ENCODE results near the gene NSMCE3. TPM values are rescaled to one million over a fixed set of nuclear protein-coding genes. Genes with fewer than 3 reads are reported as not detected.

The NSMCE3 gene
- total RNA-seq, 2 experiments from 2014 or later: 46.1 to 46.9 TPM

DNA sequence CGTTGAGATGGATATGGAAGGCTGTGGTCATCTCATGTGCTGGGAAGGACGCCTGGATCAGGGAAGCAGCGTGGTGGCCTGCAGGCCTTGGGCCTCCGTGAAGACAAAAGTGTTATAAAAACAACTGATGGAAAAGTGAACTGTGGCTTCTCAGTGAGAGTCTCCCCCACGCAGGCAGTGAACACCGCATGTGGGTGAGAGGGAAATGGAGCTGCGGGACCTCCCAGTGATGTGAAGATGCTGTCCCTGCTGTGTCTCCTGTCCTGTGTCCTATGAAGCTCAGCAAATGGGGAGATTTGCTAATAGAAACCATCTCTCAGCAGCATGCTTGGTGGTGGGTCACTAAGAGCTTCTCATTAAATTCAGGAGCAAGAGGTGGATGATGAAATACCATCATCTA is 25.1 kb downstream of the NSMCE3 start:
- DNase-seq (no peak), ATAC-seq (ENCODE audit: poor library complexity) (no peak)
- Mint-ChIP-seq H3K27ac (no peak overlapping the region), H3K4me1 (ENCODE audit: low read depth) (no peaks in the 10 kb centered on the region), H3K9me3 (no peaks in the 10 kb centered on the region), H3K27me3 (no peaks in the 10 kb centered on the region), H3K36me3 (ENCODE audit: low read depth) (no peaks in the 10 kb centered on the region), H3K4me3 (no peak overlapping the region)
- intact Hi-C loops (cut with DNase I, micrococcal nuclease): no loop called here
- TF ChIP-seq, protein P1, sequence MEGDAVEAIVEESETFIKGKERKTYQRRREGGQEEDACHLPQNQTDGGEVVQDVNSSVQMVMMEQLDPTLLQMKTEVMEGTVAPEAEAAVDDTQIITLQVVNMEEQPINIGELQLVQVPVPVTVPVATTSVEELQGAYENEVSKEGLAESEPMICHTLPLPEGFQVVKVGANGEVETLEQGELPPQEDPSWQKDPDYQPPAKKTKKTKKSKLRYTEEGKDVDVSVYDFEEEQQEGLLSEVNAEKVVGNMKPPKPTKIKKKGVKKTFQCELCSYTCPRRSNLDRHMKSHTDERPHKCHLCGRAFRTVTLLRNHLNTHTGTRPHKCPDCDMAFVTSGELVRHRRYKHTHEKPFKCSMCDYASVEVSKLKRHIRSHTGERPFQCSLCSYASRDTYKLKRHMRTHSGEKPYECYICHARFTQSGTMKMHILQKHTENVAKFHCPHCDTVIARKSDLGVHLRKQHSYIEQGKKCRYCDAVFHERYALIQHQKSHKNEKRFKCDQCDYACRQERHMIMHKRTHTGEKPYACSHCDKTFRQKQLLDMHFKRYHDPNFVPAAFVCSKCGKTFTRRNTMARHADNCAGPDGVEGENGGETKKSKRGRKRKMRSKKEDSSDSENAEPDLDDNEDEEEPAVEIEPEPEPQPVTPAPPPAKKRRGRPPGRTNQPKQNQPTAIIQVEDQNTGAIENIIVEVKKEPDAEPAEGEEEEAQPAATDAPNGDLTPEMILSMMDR (IDR thresholded peaks at IDR 0.05): no peak
- no peaks in the 10 kb centered on the region for H3K36me3 ChIP-seq (ENCODE audit: insufficient read depth, low read length)
- H3K27ac ChIP-seq (ENCODE audit: low read depth in 1 of 2, low read length in 2 of 2): no peak overlapping the region
- POLR2A ChIA-PET: no interaction called here
- CTCF ChIA-PET: no interaction called here
- H3K4me1 ChIP-seq (ENCODE audit: insufficient read depth, low read length): no peaks in the 10 kb centered on the region
- no peaks in the 10 kb centered on the region for H3K27me3 ChIP-seq (ENCODE audit: control insufficient read depth in 1 of 2, insufficient read depth in 2 of 2, low read length in 2 of 2)
- no peak overlapping the region for H3K4me3 ChIP-seq (ENCODE audit: low read length)
- peaks cover 0 to 3% of the 10 kb centered on the region in 2 experiments for H3K9me3 ChIP-seq (ENCODE audit: control insufficient read depth in 1 of 2, insufficient read depth in 1 of 2, low read length in 2 of 2)

DNA sequence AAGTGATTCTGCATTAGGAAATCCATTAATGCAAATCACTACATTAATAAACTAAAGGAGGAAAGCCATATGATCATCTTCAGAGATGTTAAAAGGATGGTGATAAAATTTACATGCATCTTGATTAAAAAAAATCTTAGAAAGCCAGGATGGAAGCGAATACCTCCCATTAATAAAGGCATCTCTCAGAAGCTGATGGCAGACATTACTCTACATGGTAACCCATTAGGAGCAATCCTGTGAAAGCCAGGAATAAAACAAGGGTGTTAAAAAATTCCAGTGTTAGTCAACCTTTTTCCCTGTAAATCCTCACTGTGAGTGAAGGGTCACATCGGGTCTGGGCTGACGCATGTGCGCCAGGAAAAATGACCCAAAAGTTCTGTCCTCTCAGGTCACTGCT is 25.5 kb downstream of the NSMCE3 start:
- Mint-ChIP-seq H3K36me3 (ENCODE audit: low read depth) (no peaks in the 10 kb centered on the region), H3K27me3 (no peaks in the 10 kb centered on the region), H3K4me1 (ENCODE audit: low read depth) (no peaks in the 10 kb centered on the region), H3K9me3 (no peaks in the 10 kb centered on the region), H3K4me3 (no peak overlapping the region), H3K27ac (no peak overlapping the region)
- CTCF ChIA-PET: no interaction called here
- POLR2A ChIA-PET: no interaction called here
- Histone ChIP-seq H3K4me3 (ENCODE audit: low read length) (no peak overlapping the region), H3K27me3 (ENCODE audit: control insufficient read depth in 1 of 2, insufficient read depth in 2 of 2, low read length in 2 of 2) (no peaks in the 10 kb centered on the region), H3K36me3 (ENCODE audit: insufficient read depth, low read length) (no peaks in the 10 kb centered on the region), H3K4me1 (ENCODE audit: insufficient read depth, low read length) (no peaks in the 10 kb centered on the region), H3K27ac (ENCODE audit: low read depth in 1 of 2, low read length in 2 of 2) (no peak overlapping the region), H3K9me3 (ENCODE audit: control insufficient read depth in 1 of 2, insufficient read depth in 1 of 2, low read length in 2 of 2) (peaks cover 0 to 3% of the 10 kb centered on the region in 2 experiments)
- intact Hi-C loops (cut with DNase I, micrococcal nuclease): no loop called here
- TF ChIP-seq, protein P1 (IDR thresholded peaks at IDR 0.05): no peak
- no peak for DNase-seq
- ATAC-seq (ENCODE audit: poor library complexity): no peak

DNA sequence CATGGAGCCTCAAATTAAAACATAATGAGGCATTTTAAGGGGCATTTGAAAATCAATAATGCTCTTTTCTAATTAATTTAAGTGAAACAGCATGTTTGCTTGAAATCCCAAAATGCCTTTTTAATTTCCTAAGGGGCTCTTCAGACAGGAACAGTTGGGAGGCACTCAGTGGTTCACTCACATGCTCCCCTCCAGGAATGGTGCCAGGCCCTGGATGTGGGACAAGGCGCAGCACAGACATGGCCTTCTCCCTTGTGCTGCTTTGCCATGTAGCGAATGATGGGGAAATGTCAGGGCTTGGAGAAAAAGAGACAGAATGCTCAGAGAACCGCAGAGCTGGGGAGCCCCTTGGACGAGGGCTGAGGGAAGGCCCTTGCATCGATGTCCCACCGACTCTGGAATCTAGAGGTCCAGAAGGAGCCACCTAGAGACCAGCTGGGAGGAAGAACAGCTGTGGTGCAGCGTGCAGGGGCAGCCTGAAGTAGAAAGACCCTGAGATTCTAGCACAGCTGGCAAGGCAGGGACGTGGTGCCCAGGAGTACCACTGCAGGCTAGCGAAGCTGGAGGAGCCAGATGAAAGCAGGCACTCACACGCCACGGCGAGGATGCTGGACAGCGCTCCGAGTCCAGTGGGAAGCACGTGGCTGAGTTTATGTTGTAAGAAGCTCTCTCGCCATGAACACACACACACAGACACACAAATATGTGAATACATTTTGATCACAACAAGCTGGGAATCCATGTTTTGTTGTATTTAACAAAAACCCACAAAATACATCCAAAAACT is 27.0 kb downstream of the NSMCE3 start:
- ATAC-seq (ENCODE audit: poor library complexity) (no peak), DNase-seq (no peak)
- H3K4me1 Mint-ChIP-seq (ENCODE audit: low read depth): no peaks in the 10 kb centered on the region
- no peaks in the 10 kb centered on the region for H3K36me3 Mint-ChIP-seq (ENCODE audit: low read depth)
- H3K4me1 ChIP-seq (ENCODE audit: insufficient read depth, low read length): no peaks in the 10 kb centered on the region
- CTCF ChIA-PET: interaction anchor here (0.9 kb wide), 1 partner anchor 10 kb away, joined by 3 read pairs; no protein-coding TSS in a partner anchor
- POLR2A ChIA-PET: no interaction called here
- TF ChIP-seq, protein P1 (IDR thresholded peaks at IDR 0.05): no peak
- H3K27ac ChIP-seq (ENCODE audit: low read depth in 1 of 2, low read length in 2 of 2): no peak overlapping the region
- H3K36me3 ChIP-seq (ENCODE audit: insufficient read depth, low read length): no peaks in the 10 kb centered on the region
- H3K9me3 Mint-ChIP-seq: no peaks in the 10 kb centered on the region
- intact Hi-C loops (cut with DNase I, micrococcal nuclease): no loop called here
- H3K4me3 Mint-ChIP-seq: no peak overlapping the region
- H3K4me3 ChIP-seq (ENCODE audit: low read length): no peak overlapping the region
- no peaks in the 10 kb centered on the region for H3K9me3 ChIP-seq (ENCODE audit: control insufficient read depth in 1 of 2, insufficient read depth in 1 of 2, low read length in 2 of 2)
- no peaks in the 10 kb centered on the region for H3K27me3 Mint-ChIP-seq
- no peak overlapping the region for H3K27ac Mint-ChIP-seq
- H3K27me3 ChIP-seq (ENCODE audit: control insufficient read depth in 1 of 2, insufficient read depth in 2 of 2, low read length in 2 of 2): no peaks in the 10 kb centered on the region

Data from CD4-positive, alpha-beta T cell (primary cell).